GM19043 (cell line): ENCODE data around the gene SLC16A11.
"Not testable (repeated sequence)": the region's sequence is repeated elsewhere in the genome, so short reads cannot be mapped to it uniquely, and the experiment has no call there.

Experiments used
- ATAC-seq: cut with Tn5 transposase; IDR thresholded peaks from one replicate; pipeline ENCODE4 v1.9.1; 2021; ENCODE audit warnings: low read depth; ENCODE audit not compliant: unreplicated experiment

The SLC16A11 gene

DNA sequence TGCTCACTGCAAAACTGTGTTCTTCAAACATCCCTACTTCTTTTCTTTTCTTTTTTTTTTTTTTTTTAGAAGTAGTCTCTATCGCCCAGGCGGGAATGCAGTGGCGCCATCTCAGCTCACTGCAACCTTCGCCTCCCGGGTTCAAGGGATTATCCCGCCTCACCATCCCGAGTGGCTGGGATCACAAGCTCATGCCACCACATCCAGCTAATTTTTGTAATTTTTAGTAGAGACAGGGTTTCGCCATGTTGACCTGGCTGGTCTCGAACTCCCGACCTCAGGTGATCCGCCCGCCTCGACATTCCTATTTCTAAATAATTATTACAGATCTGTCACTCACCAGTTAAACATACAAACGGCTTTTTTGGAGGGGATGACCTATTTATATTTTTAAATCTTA, 32.5 kb downstream of the SLC16A11 start:
- ATAC-seq: no peak

DNA sequence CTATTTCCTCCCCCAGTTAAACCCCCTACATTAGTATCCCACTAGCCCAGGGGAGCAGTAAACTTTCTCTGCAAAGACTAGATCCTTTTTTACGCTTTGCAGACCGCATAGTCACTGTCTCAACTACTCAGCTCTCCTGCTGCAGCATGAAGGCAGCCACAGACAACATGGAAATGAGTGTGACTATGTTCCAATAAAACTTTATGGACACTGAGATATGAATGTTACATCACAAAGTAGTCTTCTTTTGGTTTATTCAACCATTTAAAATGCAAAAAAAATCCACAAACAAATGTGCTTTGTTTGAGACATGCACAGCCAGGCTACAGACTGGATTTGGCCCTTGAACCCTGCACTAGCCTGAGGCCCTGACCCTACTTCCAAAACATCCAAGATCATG, 33.4 kb downstream of the SLC16A11 start:
- no peak for ATAC-seq

DNA sequence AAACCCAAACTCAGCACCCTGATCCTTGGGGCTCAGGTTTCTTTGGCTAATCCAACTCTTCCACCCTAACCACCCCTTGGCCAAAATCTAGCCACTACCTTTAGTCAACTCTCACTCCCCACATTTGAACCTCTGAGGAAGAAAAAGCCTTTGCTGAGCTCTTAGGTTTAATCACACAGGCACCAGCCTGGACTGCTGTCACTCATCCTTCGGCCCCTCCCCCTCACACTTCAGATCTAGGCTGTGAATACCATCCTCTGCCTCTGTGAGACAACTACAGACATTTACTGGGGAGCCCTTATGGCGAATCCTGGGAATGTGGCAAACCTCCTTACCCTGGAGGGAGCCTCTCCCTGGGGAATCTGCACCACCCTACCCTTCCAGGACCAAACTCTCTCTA, 36.7 kb downstream of the SLC16A11 start:
- no peak for ATAC-seq

DNA sequence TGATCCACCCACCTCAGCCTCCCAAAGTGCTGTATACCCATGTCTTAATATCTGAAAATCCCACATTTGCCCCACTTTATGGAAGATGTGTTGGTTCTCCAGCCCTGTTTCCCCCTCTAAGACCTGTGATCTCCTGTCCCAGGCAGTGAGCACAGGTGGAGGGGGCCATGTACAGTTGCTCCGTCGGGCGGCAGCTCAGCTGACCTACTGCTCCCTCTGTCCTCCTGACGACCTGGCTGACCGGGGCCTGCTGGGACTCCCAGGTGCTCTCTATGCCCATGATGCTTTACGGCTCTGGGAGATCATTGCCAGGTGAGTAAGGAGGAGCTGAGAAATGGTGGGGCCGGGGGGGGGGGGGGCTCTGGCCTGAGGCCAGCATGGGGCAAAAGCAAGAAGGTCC, 38.2 kb downstream of the SLC16A11 start:
- ATAC-seq: no peak

DNA sequence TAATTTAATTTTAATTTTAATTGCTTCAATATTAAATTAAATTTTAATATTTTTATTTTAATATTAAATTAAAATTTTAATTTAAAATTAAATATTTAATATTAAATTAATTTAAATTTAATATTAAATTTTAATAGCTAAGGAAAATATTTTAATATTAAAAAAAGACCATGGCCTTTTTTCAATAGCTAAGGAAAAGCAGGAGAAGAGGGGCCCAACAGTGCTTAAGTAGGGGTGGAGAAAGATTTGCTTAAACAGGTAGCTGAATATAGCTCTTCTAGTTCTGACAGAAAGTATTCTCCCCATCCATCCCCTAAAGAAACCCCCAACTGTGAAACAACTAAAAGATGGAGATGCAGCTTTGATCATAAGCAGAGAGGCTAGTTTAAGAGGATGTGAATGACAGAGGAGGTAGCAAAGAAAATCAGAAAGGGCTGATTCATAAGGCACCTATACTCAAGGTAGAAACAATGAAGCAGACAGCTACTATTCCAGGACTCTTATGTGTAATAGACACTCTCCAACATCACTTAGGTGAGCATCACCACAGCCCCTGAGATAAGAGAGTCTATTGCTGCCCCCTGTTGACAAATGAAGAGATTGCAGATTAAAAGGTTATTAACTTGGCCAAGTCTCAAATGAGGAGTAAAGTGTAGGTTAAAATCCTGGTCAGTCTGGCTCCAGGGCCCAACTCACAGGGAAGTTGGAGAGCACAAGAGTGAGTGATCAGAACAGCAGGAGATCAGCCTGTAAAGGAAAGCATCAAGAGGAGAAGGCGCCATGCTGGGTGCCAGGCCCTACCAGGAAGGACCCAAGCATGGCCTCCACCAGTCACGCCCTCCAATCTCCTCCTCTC, 39.3 kb downstream of the SLC16A11 start:
- no peak for ATAC-seq

DNA sequence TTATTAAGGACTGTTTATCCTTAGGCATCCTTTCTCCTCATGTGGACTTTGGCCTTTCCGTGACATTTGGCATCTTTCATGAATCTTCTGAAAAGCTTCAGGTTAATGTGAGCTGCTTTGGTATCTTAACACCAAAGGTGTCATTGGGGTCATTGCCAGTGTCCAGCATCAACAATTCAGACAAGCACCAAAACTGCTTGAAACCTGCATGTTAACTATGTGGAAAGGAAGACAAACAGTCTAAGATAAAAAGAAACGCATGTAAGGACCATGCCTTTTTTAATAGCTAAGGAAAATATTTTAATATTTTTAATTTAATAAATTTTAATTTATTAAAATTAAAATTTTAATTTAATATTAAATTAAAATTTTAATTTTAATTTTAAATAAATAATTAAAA, 40.1 kb downstream of the SLC16A11 start:
- ATAC-seq: no peak

DNA sequence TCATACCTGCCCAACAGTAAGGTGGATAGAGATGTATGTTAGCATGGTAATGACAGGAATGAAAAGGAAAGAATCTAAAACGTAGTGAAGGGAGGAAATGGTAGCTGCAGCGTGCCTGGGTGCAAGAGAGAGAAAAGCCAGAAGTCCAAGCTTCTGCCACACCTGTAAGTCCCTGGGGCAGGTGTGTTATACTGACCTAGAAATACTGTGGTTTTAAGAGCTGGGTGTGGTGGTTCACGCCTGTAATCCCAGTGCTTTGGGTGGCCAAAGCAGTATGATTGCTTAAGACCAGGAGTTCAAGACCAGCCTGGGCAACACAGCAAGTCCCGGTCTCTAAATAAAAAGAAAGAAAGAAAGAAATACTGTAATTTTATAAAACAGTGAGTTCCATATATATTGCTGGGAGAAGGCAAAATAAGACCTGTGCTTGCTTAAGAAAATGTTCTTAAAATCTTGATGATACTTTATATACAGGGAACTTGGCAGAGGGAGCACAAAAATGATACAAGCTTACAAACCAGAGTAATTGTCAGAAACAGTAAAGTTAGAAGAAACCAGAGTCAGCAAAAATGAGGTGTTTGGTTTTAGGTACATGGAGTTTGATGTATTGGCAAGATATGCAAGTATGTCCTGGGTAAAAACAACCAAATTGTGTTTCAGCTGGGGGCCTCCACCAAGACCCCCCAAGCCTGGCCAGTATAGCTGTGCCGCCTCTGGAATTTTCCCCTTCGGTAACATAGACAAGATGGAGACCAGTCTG, 41.4 kb downstream of the SLC16A11 start:
- ATAC-seq: no peak

DNA sequence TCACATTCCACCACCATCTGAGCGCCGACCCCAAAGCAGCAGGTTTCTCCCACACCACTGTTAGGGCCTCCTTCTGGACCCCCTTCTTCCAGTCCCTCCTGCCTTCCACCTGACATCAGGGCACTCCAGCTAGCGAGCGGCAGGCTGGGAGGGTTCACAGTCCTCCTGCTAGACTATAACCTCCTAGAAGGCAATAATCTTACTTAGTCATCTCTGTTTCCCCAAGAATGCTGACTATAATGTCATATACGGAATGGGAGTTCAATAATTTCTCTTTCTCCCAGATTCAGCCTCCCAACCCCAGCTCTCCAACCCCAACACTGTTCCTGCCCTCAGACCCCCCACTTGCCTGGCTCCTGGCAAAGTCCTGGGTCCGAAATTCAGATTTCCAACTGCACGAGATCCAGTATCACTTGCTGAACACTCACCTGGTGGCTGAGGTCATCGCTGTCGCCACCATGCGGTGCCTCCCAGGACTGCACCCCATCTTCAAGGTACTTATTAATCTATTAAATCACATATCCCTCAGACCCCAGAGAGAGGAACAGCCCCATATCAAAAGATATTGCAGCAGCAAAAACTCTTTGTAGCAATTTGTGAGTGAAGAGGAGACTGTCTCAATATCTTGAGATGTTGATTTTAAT, 42.5 kb downstream of the SLC16A11 start:
- no peak for ATAC-seq

DNA sequence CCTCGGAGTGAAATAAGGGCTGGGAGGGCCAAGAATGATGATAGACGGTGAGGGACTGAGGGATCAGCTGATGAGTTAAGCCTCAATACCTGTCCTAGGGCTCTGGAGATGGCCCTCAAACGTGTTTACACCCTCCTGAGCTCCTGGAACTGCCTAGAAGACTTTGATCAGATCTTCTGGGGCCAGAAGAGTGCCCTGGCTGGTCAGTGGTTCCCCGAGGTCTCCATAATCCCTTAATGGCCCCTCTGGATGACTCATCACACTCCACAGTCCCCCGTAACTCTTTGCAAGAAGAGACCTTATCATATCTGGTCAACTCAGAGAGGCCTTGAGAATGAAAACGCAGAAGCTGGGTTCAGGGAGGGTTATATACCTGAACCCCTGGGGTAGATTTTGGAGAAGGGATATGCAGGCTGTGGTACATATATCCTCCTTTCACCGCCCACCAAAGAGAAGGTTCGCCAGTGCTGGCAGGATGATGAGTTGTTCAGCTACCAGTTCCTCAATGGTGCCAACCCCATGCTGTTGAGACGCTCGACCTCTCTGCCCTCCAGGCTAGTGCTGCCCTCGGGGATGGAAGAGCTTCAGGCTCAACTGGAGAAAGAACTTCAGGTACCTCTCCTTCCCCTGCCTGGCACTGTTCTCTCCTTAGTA, 44.9 kb downstream of the SLC16A11 start:
- no peak for ATAC-seq

DNA sequence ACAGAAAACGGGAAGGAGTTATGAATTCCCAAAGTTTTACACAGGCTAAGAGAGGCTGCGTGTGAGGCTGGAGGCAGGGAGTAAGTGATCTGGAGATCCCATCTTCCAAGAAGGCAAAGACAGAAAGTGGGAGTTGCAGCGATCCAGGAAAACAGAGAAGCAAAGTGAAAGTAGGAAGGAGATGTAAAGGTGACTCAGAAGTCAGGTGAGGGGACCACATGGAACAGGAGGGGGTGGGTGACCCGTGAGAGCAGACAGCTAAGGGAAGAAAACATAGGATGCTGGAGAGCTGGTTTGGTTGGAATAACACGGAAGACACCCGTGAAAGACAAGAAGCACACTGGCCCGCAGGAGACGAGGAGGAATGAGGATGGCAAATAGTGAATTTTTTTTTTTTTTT, 46.7 kb downstream of the SLC16A11 start:
- ATAC-seq: no peak

DNA sequence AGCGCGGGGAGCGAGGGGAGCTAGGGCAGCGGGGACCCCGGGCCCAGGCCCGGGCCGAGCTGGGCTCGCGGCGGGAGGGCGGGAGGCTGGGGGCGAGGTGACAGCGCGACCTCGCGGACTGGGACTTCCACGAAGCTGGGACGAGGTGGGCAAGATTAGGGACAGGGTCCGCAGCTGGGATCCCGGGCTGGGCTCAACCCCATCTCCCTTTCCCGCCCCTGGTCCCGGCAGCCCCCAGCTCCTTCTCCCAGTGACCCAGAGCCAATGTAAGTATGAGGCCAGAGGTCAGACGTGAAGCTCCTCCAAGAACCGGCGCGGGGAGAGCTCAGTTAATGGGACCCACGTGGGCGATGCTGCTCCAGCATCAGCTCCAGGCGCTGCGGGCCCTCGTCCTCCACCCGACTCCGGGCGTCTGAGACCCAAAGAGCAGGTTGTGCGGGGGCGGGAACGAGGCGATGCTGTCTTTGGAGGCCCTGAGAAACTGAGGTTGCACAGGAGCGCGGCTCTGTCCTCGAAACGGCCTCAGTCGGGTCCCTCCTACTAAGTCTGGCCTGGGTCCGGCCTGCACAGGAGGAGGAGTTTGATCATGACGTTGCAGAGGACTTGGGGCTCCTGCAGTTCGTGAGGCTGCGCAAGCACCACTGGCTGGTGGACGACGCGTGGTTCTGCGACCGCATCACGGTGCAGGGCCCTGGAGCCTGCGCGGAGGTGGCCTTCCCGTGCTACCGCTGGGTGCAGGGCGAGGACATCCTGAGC, 47.5 kb downstream of the SLC16A11 start:
- no peak for ATAC-seq

DNA sequence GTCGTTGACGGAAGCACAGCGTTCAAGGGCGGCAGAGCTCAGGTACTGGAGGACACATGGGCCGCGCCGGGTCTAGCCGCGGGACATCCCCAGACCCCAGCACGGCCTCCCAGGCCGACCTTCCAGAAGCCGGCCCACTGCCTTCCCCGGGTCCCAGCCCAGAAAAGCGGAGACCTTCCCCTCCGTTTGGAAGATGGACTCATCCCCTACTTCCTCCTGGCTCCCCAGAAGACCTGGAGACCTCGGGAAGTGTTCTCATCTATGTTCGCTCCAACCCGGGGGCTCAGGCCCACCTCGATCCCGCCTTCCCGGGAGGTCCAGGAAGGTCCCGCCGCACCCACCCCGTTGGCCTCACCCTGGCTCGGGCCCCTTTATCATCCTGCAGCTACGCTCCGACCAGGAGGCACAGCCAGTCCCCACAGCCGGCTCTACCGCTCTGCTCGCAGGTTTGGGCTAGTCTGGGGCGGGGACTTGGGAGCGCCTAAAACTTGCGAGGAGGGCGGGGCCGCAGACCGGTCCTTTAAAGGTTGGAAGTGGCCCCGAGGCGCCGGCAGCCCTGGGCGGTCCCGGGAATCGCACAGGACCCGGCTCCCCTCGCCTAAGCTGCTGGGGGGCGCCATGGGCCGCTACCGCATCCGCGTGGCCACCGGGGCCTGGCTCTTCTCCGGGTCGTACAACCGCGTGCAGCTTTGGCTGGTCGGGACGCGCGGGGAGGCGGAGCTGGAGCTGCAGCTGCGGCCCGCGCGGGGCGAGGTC, 48.2 kb downstream of the SLC16A11 start, which contains the start of gene ALOX12:
Gene ALOX12, plus strand, starts transcription at position 550 of the 756 bp plus-strand sequence. Its CDS starts 69 bp downstream, at position 619.
- no peak for ATAC-seq

DNA sequence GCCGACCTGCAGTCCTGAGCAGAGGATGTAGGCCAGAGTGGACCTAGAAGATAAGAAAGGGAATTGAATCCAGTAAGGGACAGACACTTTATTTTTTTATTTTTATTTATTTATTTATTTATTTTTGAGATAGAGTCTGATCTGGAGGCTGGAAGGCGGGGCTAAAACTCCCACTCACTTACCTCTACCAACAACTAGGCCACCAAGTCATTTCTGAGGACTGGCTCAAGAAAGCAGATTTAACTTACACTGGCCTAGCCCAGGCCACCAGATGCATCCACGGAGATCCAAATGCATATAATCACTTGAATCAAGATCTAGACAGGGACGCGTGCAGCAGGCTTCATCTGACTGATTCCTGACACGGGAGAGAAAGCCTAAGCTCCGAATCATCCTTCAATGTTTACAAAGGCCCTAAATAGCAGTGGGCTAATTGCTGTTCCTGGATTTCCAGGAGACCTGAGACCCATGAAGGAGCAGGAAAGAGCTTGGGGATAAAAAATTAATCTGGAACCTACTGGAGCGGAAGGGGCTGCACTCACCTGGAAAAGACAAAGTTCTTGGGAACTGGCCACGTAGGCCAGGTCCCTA, 49.1 kb downstream of the SLC16A11 start:
- ATAC-seq: no peak

DNA sequence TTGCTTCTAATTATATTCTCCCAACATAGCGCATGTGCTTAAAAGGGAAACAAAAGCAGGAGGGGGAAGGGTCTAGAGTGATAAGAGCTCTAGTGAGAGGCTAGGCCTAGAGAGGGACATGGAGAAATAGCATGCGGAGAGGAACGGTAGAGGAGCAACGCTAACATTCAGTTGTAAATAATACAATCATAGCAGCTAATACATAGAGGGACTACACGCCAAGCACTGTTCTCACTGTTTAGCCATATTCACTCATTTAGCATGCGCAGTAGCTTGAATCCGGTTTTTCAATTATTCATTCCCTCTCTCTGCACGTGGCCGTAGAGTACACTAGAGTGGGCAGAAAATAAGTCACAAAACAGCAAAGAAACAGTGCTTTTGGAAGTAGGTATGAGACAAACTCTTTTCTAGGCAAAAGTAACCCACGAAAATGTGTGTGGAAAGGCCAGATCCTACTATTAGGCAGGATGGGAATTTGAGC, 49.7 kb downstream of the SLC16A11 start:
- no peak for ATAC-seq

DNA sequence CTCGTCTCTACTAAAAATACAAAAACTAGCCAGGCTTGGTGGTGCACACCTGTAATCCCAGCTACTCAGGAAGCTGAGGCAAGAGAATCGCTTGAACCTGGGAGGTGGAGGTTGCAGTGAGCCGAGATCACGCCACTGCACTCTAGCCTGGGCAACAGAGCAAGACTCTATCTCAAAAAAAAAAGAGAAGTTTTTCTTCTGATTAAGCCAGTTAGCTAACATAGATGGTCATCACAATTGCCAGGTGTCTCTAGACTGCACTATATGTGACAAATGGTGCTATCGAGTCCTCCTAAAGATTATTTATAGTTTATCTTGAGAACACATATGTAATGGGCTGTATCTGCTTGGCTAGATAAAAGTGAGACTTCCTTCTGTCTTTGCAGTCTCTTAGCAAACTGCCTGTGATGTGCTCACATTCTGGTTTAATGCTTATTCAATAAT, 50.3 kb downstream of the SLC16A11 start:
- not testable (repeated sequence) for ATAC-seq
